Measurements from ENCODE around the gene FDXR. TPM values are rescaled to one million over a fixed set of nuclear protein-coding genes. Genes with fewer than 3 reads are reported as not detected.

FDXR gene
- polyA plus RNA-seq, 3 donors, result 2.5 to 7.3 (median 6.2) TPM

DNA sequence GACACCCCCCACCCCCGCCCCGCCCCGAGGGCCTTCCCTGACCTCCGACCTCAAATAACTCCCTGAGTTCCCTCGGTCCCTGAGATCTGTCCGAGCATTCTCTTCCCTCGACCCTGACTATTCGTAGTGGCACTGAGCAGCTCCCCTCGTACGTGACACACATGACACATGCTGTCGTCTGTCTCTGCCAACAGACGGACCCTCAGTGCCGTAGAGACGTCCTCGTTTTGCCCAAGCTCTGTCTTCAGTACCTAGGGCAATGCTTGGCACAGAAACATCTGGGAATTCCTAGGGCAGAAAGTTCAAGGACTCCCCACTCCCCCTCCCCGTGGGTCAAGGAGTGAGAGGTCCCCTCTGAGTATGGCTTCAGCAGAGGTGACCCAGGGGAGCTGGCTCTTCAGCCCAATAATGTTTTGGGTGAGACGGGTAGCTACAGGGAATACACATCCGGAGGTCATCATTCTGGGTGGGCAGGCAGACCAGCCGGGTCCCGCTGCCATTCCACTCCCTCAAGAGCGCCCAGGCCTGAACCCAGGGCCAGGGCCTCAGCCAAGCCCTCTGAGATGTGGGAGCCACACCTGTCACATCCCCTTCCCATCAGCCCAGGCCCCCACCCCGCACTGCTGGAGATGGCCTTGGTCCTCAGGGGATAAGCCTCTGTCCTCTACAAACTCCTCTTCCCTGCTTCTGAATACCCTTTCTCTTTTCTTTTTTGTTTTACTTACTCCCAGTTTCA lies 21.3 kb upstream of the FDXR start:
- Mint-ChIP-seq H3K36me3 (peaks cover 0 to 3% of the 10 kb centered on the region in 2 donors), H3K4me1 (peaks cover 5% of the 10 kb centered on the region), H3K27me3 (ENCODE audit: low read depth in 3 of 3) (peaks cover 58 to 70% (median 61%) of the 10 kb centered on the region in 3 donors), H3K4me3 (peak overlapping the region in 1 of 2 donors; percentile 86), H3K9me3 (peaks cover 0 to 10% (median 5%) of the 10 kb centered on the region in 7 donors), H3K27ac (peak overlapping the region in 1 of 7 donors; percentile 35)
- Histone ChIP-seq H2AFZ (ENCODE audit: insufficient read depth, low read depth, low read length, poor library complexity, severe bottlenecking) (no peak overlapping the region), H4K20me1 (ENCODE audit: insufficient read depth, low read length) (no peaks in the 10 kb centered on the region), H3K9ac (ENCODE audit: insufficient read depth, low read length, poor library complexity, severe bottlenecking) (no peak overlapping the region), H3K4me2 (replicated peaks; ENCODE audit: extremely low read depth, low read length, poor library complexity, severe bottlenecking) (no peak overlapping the region), H3K27me3 (ENCODE audit: control insufficient read depth in 2 of 2, insufficient read depth in 2 of 2, low read length in 2 of 2) (peaks cover 26 to 53% of the 10 kb centered on the region in 2 donors), H3K9me3 (replicated peaks in 1 of 2; ENCODE audit: control insufficient read depth in 1 of 2, insufficient read depth in 1 of 2, low read length in 2 of 2) (peaks cover 0 to 18% of the 10 kb centered on the region in 2 donors), H3K4me1 (ENCODE audit: control insufficient read depth in 1 of 2, insufficient read depth in 2 of 2, low read length in 2 of 2) (peaks cover 0 to 12% of the 10 kb centered on the region in 2 donors), H3K27ac (ENCODE audit: low read depth in 1 of 2, low read length in 2 of 2) (no peak overlapping the region), H3K79me2 (ENCODE audit: insufficient read depth, low read length) (no peaks in the 10 kb centered on the region), H3K36me3 (replicated peaks in 1 of 2; ENCODE audit: control insufficient read depth in 1 of 2, insufficient read depth in 2 of 2, low read length in 2 of 2) (no peaks in the 10 kb centered on the region), H3K4me3 (replicated peaks in 1 of 3; ENCODE audit: low read depth in 2 of 3, low read length in 3 of 3) (no peak overlapping the region)
- DNase-seq, result no peak
- intact Hi-C loops (cut with micrococcal nuclease), result no loop called here
- WGBS (ENCODE audit: insufficient coverage), result 37% methylated on average over 16 of the region's 22 CpGs
- TF ChIP-seq, protein P1, sequence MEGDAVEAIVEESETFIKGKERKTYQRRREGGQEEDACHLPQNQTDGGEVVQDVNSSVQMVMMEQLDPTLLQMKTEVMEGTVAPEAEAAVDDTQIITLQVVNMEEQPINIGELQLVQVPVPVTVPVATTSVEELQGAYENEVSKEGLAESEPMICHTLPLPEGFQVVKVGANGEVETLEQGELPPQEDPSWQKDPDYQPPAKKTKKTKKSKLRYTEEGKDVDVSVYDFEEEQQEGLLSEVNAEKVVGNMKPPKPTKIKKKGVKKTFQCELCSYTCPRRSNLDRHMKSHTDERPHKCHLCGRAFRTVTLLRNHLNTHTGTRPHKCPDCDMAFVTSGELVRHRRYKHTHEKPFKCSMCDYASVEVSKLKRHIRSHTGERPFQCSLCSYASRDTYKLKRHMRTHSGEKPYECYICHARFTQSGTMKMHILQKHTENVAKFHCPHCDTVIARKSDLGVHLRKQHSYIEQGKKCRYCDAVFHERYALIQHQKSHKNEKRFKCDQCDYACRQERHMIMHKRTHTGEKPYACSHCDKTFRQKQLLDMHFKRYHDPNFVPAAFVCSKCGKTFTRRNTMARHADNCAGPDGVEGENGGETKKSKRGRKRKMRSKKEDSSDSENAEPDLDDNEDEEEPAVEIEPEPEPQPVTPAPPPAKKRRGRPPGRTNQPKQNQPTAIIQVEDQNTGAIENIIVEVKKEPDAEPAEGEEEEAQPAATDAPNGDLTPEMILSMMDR (IDR thresholded peaks at IDR 0.05), result no peak

DNA sequence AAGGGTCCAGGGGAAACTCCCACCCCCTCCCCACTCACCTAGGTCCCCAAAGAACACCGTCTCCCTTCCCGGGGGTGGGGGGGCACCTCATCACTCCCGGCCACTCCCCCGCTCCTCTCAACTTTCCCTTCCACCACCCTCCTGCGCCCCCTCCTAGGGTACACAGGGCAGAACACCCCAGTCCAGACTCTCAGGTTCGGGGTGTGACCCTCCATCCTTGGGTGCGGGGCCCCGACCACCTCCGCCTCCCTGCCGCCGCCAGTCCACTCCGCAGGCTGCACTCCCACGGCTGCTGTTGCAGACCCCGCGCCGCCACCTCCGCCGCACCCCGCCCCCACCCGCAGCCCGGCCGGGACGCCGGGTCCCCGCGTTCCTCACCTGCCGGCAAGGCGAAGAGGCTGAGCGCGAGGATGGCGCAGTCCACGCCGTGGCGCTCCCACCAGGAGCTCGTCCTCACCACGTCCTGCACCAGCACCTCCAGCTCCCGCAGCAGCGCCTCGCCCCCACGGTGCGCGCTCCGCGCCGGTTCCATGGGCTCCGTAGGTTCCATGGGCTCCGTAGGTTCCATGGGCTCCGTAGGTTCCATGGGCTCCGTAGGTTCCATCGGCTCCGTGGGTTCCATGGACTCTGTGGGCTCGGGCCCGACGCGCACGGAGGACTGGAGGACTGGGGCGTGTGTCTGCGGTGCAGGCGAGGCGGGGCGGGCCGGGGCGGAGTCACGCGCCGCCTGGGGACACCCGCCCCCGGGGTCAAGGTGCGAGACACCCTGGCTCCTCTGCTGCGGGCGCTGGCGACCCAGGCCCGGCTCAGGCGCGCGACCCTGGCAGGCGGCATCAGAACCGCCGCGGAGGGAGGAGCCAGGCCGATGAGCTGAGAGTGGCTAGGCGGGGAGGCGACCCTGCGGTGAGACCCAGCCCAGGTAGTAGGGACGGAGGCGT lies 20.4 kb upstream of the FDXR start, which contains the start of gene FADS6:
Gene FADS6, minus strand, starts transcription at position 660 of the 938 bp plus-strand sequence. Its CDS starts 38 bp downstream, at position 622.
- H3K36me3 Mint-ChIP-seq, result peaks cover 0 to 3% of the 10 kb centered on the region in 2 donors
- Histone ChIP-seq H3K79me2 (ENCODE audit: insufficient read depth, low read length) (no peaks in the 10 kb centered on the region), H3K9me3 (replicated peaks in 1 of 2; ENCODE audit: control insufficient read depth in 1 of 2, insufficient read depth in 1 of 2, low read length in 2 of 2) (peaks cover 0 to 18% of the 10 kb centered on the region in 2 donors), H3K27ac (ENCODE audit: low read depth in 1 of 2, low read length in 2 of 2) (no peak within 1 kb of the TSS), H2AFZ (ENCODE audit: insufficient read depth, low read depth, low read length, poor library complexity, severe bottlenecking) (peak within 1 kb of the TSS; percentile 35), H3K4me2 (replicated peaks; ENCODE audit: extremely low read depth, low read length, poor library complexity, severe bottlenecking) (peak within 1 kb of the TSS; percentile 49), H3K4me3 (replicated peaks in 1 of 3; ENCODE audit: low read depth in 2 of 3, low read length in 3 of 3) (no peak within 1 kb of the TSS), H3K9ac (ENCODE audit: insufficient read depth, low read length, poor library complexity, severe bottlenecking) (no peak within 1 kb of the TSS), H3K27me3 (ENCODE audit: control insufficient read depth in 2 of 2, insufficient read depth in 2 of 2, low read length in 2 of 2) (peaks cover 26 to 53% of the 10 kb centered on the region in 2 donors), H4K20me1 (ENCODE audit: insufficient read depth, low read length) (no peaks in the 10 kb centered on the region), H3K4me1 (ENCODE audit: control insufficient read depth in 1 of 2, insufficient read depth in 2 of 2, low read length in 2 of 2) (peaks cover 0 to 12% of the 10 kb centered on the region in 2 donors), H3K36me3 (replicated peaks in 1 of 2; ENCODE audit: control insufficient read depth in 1 of 2, insufficient read depth in 2 of 2, low read length in 2 of 2) (no peaks in the 10 kb centered on the region)
- peak within 1 kb of the TSS in 1 of 7 donors; percentile 35 for H3K27ac Mint-ChIP-seq
- TF ChIP-seq, protein P1 (IDR thresholded peaks at IDR 0.05), result no peak
- peaks cover 60 to 68% (median 66%) of the 10 kb centered on the region in 3 donors for H3K27me3 Mint-ChIP-seq (ENCODE audit: low read depth in 3 of 3)
- intact Hi-C loops (cut with micrococcal nuclease), result no loop called here
- H3K4me1 Mint-ChIP-seq, result peaks cover 5% of the 10 kb centered on the region
- DNase-seq, result no peak
- peaks cover 0 to 10% (median 5%) of the 10 kb centered on the region in 7 donors for H3K9me3 Mint-ChIP-seq
- H3K4me3 Mint-ChIP-seq, result peak within 1 kb of the TSS; percentile 34 to 86
- WGBS (ENCODE audit: insufficient coverage), result 5% methylated on average over 83 of the region's 86 CpGs
